OCI-LY1 (cell line): Measurements from ENCODE around the gene SOWAHD.

Experiments used
- CTCF ChIP-seq: fragments of 200-600 bp; sonication (generic), shearing (Covaris generic); IDR thresholded peaks from 2 replicates; pipeline ENCODE4 v1.5.1; 2017; ENCODE audit warnings: mild to moderate bottlenecking, antibody characterized with exemption, low read length, moderate library complexity, mixed read lengths
- EZH2 ChIP-seq: fragments of 200-600 bp; sonication (generic), shearing (Covaris generic); IDR thresholded peaks from 2 replicates; pipeline ENCODE4 v1.8.0; 2017; ENCODE audit warnings: borderline replicate concordance, mixed run types, mild to moderate bottlenecking, antibody characterized with exemption, low read length, moderate library complexity, mixed read lengths

- TF ChIP-seq CTCF (no peak), EZH2 (no peak)
These were observed 401 bp downstream of the SOWAHD start for GRCh38 chrX:119758731-119759247.
